Adrenal gland (tissue), 5 donors: ENCODE data around the gene HDAC11.
"Not testable (repeated sequence)": the region's sequence is repeated elsewhere in the genome, so short reads cannot be mapped to it uniquely, and the experiment has no call there.

ENCODE experiments used
- CTCF ChIP-seq, 6 experiments: fragments of 450-650 bp in 4 of 6; fragments of 200-600 bp in 2 of 6; sonication (generic) in 1 of 6; IDR thresholded peaks; 1 replicate in 5 of 6; 2 replicates in 1 of 6; pipeline versions ENCODE4 v1.5.1 to v1.8.0; 2016 to 2021; ENCODE audit warnings: antibody characterized with exemption in 6 of 6, mild to moderate bottlenecking in 2 of 6, moderate library complexity in 1 of 6
- POLR2A ChIP-seq, 2 donors: fragments of 450-650 bp; IDR thresholded peaks; one replicate each; pipeline ENCODE4 v1.6.1; 2017; ENCODE audit warnings: antibody characterized with exemption in 2 of 2, mild to moderate bottlenecking in 2 of 2, moderate library complexity in 1 of 2
- donor health status: DM: no; HTN: no; CAD: no.

GRCh38 chr3:13499246-13499645 is 19.1 kb downstream of the HDAC11 start:
- not testable (repeated sequence) for TF ChIP-seq CTCF, POLR2A (IDR thresholded peaks at IDR 0.05)
